HepG2 (cell line): ENCODE data around the gene ALG14. TPM values are rescaled to one million over a fixed set of nuclear protein-coding genes. Genes with fewer than 3 reads are reported as not detected.
A peak's percentile ranks its signal among the peaks of the same experiment; 100 is the strongest.

Experiments
- BHLHE40 ChIP-seq: IDR thresholded peaks from 2 replicates; pipeline ENCODE4 v1.6.1; 2011; ENCODE audit warnings: low read length, improper control_type of control experiment
- BORCS8-MEF2B ChIP-seq: sonication (generic); formaldehyde crosslinking; IDR thresholded peaks from 2 replicates; pipeline ENCODE4 v1.8.0; 2022; ENCODE audit warnings: mild to moderate bottlenecking, missing genetic modification reagents
- ELF1 ChIP-seq: sonication (generic); formaldehyde crosslinking; IDR thresholded peaks from 2 replicates; pipeline ENCODE4 v1.4.0; 2020; ENCODE audit warnings: missing genetic modification reagents
- KDM4B ChIP-seq: sonication (generic); formaldehyde crosslinking; IDR thresholded peaks from 2 replicates; pipeline ENCODE4 v1.4.0; 2020; ENCODE audit warnings: missing genetic modification reagents
- KLF13 ChIP-seq: sonication (generic); formaldehyde crosslinking; IDR thresholded peaks from 2 replicates; pipeline ENCODE4 v1.4.0; 2020; ENCODE audit warnings: mild to moderate bottlenecking, missing genetic modification reagents
- NFE2L2 ChIP-seq: fragments of 150-350 bp; IDR thresholded peaks from 2 replicates; pipeline ENCODE4 v1.6.1; 2014; ENCODE audit warnings: low read length
- PHF5A ChIP-seq: IDR thresholded peaks from one replicate; pipeline ENCODE4 v1.6.1; 2018; ENCODE audit warnings: low read depth, missing genetic modification reagents; ENCODE audit not compliant: unreplicated experiment
- RARA ChIP-seq: IDR thresholded peaks from 2 replicates; pipeline ENCODE4 v1.6.1; 2016; ENCODE audit warnings: missing genetic modification reagents, missing compliant biosample characterization
- RFXANK ChIP-seq: IDR thresholded peaks from 2 replicates; pipeline ENCODE4 v1.6.1; 2016
- SALL1 ChIP-seq: sonication (generic); formaldehyde crosslinking; IDR thresholded peaks from 2 replicates; pipeline ENCODE4 v1.8.0; 2022; ENCODE audit warnings: mild to moderate bottlenecking, missing genetic modification reagents
- SKI ChIP-seq: fragments of 450-650 bp; IDR thresholded peaks from one replicate; pipeline ENCODE4 v1.6.1; 2018; ENCODE audit warnings: mild to moderate bottlenecking; ENCODE audit not compliant: partially characterized antibody
- SMARCC2 ChIP-seq: fragments of 450-650 bp; IDR thresholded peaks from 2 replicates; pipeline ENCODE4 v1.6.1; 2017; ENCODE audit warnings: antibody characterized with exemption, mild to moderate bottlenecking
- SNAI1 ChIP-seq: sonication (generic); formaldehyde crosslinking; IDR thresholded peaks from 2 replicates; pipeline ENCODE4 v1.5.0; 2020; ENCODE audit warnings: mild to moderate bottlenecking, missing genetic modification reagents, borderline replicate concordance
- SOX13 ChIP-seq, 3 experiments: fragments of 450-650 bp in 1 of 3; sonication (generic) in 1 of 3; formaldehyde crosslinking in 1 of 3; IDR thresholded peaks in 2 of 3; conservative IDR thresholded peaks in 1 of 3; 2 replicates each; pipeline versions ENCODE4 v1.5.0 to v1.6.1; 2016 to 2020; ENCODE audit warnings: antibody characterized with exemption in 1 of 3, mild to moderate bottlenecking in 1 of 3, missing compliant biosample characterization in 1 of 3, missing genetic modification reagents in 1 of 3, moderate library complexity in 1 of 3
- SSRP1 ChIP-seq: IDR thresholded peaks from 2 replicates; pipeline ENCODE4 v1.6.1; 2016; ENCODE audit warnings: control low read depth
- ZNF660 ChIP-seq: sonication (generic); formaldehyde crosslinking; IDR thresholded peaks from 2 replicates; pipeline ENCODE4 v1.5.1; 2020; ENCODE audit warnings: mild to moderate bottlenecking, low read depth, missing genetic modification reagents, borderline replicate concordance
- ZNF83 ChIP-seq: sonication (generic); formaldehyde crosslinking; IDR thresholded peaks from 2 replicates; pipeline ENCODE4 v1.4.0; 2020; ENCODE audit warnings: missing genetic modification reagents, mild to moderate bottlenecking, borderline replicate concordance
- polyA plus RNA-seq, 8 experiments: library from polyadenylated mRNA; depleted of rRNA in 3 of 8; stranded (reverse) in 7 of 8; unstranded in 1 of 8; fragments of >200 nt; fragmentation: Illumina TruSeq in 4 of 8; extraction: Trizol in 4 of 8; gene quantifications; 2 replicates each; pipeline versions ENCODE4 v1.2.1 to v1.2.3, GENCODE V29; 2011 to 2016; ENCODE audit warnings: low read depth in 4 of 8, missing spikeins in 1 of 8, mixed read lengths in 1 of 8; ENCODE audit not compliant: insufficient read depth in 1 of 8
- total RNA-seq, 5 experiments: library from RNA; depleted of rRNA; stranded (reverse); fragments of >200 nt; fragmentation: Illumina TruSeq; extraction: Trizol; gene quantifications; 2 replicates each; pipeline ENCODE4 v1.2.3, GENCODE V29; 2016; ENCODE audit warnings: low read depth in 1 of 5
- TF ChIP-seq, protein P1 (sequence below): sonication (generic); formaldehyde crosslinking; IDR thresholded peaks from 2 replicates; pipeline ENCODE4 v1.5.1; 2020; ENCODE audit warnings: mild to moderate bottlenecking, moderate library complexity, missing genetic modification reagents
- TF ChIP-seq, protein P2 (sequence below): sonication (generic); formaldehyde crosslinking; conservative IDR thresholded peaks from 2 replicates; pipeline ENCODE4 v1.5.0; 2020; ENCODE audit warnings: missing genetic modification reagents
- TF ChIP-seq, protein P3 (sequence below): sonication (generic); formaldehyde crosslinking; IDR thresholded peaks from 2 replicates; pipeline ENCODE4 v1.4.0; 2020; ENCODE audit warnings: missing genetic modification reagents, borderline replicate concordance
- TF ChIP-seq, protein P4 (sequence below): sonication (generic); formaldehyde crosslinking; IDR thresholded peaks from 2 replicates; pipeline ENCODE4 v1.5.0; 2020; ENCODE audit warnings: missing genetic modification reagents

Gene ALG14
- total and polyA plus RNA-seq, 2 of the 13 experiments (the other 11 are each of a cell fraction or from before 2014, with no cell fraction given) = 4.5 to 12.7 TPM

DNA sequence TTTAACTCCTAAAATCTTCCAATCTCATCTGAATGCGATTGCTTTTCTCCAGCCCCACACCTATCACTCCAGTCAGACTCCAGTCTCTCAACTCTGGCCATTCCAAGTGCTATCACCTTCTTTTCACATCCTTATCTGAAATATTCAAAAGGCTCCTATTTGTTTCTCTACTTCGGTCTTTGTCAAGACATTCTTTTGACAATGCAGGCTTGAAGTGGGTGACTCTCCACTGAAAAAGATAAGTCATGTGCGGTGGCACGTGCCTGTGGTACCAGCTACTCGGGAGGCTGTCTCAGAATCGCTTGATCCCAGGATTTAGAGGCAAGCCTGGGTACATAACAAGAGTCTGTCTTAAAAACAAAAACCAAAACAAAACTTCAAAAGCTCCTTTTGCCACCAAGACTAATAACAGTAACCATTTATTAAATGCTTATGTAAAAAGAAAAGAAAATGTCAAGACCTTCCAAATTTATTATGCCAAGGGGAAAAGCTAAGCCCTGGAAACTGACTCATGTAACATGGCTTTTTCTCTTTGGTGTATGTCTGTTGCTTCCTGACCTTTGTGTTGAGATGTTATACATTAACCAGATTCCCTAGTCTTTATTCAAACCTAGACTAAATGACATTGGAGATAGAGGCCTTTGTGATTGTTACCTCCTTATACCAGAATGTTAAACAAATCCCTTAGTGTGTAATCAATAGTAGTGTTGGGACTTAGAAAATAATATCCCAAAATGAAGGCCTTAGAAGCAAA lies 3.6 kb downstream of the ALG14 start (continued):
- TF ChIP-seq PHF5A (no peak), SALL1 (CRISPR knock-in tag) (0 out of 2 replicates have a peak, but pooled peaks have one; percentile 27), KLF13 (no peak), ZNF83 (no peak), BORCS8-MEF2B (CRISPR knock-in tag) (no peak), ZNF660 (no peak), SMARCC2 (no peak), BHLHE40 (peak; percentile 90), KDM4B (CRISPR knock-in tag) (no peak), NFE2L2 (no peak), SKI (peak; percentile 24), ELF1 (CRISPR knock-in tag) (no peak), RARA (peak; percentile 37; the same call in 1 of the 2 replicates), SSRP1 (CRISPR knock-in tag) (no peak), SOX13 (IDR thresholded peaks at IDR 0.05) (no peak), SOX13 (CRISPR knock-in tag; conservative IDR thresholded peaks at IDR 0.05 in 1 of 2, IDR thresholded peaks at IDR 0.05 in 1 of 2) (peak in 1 of 2 experiments; percentile 52; a peak in 1 of 4 replicates), SNAI1 (CRISPR knock-in tag) (no peak), RFXANK (CRISPR knock-in tag) (no peak)
- TF ChIP-seq, protein P1, sequence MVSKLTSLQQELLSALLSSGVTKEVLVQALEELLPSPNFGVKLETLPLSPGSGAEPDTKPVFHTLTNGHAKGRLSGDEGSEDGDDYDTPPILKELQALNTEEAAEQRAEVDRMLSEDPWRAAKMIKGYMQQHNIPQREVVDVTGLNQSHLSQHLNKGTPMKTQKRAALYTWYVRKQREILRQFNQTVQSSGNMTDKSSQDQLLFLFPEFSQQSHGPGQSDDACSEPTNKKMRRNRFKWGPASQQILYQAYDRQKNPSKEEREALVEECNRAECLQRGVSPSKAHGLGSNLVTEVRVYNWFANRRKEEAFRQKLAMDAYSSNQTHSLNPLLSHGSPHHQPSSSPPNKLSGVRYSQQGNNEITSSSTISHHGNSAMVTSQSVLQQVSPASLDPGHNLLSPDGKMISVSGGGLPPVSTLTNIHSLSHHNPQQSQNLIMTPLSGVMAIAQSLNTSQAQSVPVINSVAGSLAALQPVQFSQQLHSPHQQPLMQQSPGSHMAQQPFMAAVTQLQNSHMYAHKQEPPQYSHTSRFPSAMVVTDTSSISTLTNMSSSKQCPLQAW (CRISPR knock-in tag) = no peak
- TF ChIP-seq, protein P2, sequence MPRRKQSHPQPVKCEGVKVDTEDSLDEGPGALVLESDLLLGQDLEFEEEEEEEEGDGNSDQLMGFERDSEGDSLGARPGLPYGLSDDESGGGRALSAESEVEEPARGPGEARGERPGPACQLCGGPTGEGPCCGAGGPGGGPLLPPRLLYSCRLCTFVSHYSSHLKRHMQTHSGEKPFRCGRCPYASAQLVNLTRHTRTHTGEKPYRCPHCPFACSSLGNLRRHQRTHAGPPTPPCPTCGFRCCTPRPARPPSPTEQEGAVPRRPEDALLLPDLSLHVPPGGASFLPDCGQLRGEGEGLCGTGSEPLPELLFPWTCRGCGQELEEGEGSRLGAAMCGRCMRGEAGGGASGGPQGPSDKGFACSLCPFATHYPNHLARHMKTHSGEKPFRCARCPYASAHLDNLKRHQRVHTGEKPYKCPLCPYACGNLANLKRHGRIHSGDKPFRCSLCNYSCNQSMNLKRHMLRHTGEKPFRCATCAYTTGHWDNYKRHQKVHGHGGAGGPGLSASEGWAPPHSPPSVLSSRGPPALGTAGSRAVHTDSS (CRISPR knock-in tag) = no peak
- TF ChIP-seq, protein P3, sequence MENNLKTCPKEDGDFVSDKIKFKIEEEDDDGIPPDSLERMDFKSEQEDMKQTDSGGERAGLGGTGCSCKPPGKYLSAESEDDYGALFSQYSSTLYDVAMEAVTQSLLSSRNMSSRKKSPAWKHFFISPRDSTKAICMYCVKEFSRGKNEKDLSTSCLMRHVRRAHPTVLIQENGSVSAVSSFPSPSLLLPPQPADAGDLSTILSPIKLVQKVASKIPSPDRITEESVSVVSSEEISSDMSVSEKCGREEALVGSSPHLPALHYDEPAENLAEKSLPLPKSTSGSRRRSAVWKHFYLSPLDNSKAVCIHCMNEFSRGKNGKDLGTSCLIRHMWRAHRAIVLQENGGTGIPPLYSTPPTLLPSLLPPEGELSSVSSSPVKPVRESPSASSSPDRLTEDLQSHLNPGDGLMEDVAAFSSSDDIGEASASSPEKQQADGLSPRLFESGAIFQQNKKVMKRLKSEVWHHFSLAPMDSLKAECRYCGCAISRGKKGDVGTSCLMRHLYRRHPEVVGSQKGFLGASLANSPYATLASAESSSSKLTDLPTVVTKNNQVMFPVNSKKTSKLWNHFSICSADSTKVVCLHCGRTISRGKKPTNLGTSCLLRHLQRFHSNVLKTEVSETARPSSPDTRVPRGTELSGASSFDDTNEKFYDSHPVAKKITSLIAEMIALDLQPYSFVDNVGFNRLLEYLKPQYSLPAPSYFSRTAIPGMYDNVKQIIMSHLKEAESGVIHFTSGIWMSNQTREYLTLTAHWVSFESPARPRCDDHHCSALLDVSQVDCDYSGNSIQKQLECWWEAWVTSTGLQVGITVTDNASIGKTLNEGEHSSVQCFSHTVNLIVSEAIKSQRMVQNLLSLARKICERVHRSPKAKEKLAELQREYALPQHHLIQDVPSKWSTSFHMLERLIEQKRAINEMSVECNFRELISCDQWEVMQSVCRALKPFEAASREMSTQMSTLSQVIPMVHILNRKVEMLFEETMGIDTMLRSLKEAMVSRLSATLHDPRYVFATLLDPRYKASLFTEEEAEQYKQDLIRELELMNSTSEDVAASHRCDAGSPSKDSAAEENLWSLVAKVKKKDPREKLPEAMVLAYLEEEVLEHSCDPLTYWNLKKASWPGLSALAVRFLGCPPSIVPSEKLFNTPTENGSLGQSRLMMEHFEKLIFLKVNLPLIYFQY (CRISPR knock-in tag) = no peak
- TF ChIP-seq, protein P4, sequence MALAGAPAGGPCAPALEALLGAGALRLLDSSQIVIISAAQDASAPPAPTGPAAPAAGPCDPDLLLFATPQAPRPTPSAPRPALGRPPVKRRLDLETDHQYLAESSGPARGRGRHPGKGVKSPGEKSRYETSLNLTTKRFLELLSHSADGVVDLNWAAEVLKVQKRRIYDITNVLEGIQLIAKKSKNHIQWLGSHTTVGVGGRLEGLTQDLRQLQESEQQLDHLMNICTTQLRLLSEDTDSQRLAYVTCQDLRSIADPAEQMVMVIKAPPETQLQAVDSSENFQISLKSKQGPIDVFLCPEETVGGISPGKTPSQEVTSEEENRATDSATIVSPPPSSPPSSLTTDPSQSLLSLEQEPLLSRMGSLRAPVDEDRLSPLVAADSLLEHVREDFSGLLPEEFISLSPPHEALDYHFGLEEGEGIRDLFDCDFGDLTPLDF (CRISPR knock-in tag) = 0 out of 2 replicates have a peak, but pooled peaks have one; percentile 8
